AG08396 (cell line): ENCODE measurements around the gene BLVRB.
"Not testable (repeated sequence)": the region's sequence is repeated elsewhere in the genome, so short reads cannot be mapped to it uniquely, and the experiment has no call there.

Experiments
- DNase-seq: peaks from one replicate; pipeline ENCODE4 v3.0.0; 2012; ENCODE audit warnings: low spot score, mixed read lengths

BLVRB gene

GRCh38 chr19:40465557-40466218 is at the start of gene BLVRB:
BLVRB (minus strand) TSS chr19:40465745; CDS start chr19:40465688, 57 bp downstream.
- DNase-seq: peak; percentile 99

DNA sequence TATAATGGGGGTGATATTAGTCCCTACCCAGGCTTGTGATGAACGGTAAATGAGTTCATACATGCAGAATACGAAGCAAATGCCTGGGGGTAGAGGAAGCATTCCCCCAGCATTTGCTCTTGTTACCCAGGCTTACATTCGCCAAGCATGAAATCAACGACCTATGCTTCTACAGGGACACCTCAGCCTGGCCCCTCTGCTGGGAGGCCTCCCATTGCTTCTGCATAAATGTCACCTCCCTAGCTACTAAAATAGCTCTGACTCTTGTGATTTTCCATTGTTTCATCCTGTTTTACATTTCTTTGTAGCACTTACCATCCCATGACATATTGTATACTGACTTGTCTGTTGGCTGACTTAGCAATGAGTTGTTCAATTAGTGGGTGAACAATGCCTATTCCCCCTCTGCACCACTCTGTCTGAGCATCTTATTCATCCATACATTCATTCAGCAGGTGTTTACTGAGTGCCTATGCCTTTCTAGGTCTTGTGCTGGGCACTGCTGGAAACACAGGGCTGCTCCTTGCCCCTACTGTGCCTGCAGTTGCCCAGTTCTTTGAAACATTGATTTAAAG is 48.3 kb upstream of the BLVRB start:
- no peak for DNase-seq

GRCh38 chr19:40513345-40513678 is 47.8 kb upstream of the BLVRB start:
- no peak for DNase-seq

- peak; percentile 51 for DNase-seq
Observed at GRCh38 chr19:40512473-40513344, 47.2 kb upstream of the BLVRB start.

DNA sequence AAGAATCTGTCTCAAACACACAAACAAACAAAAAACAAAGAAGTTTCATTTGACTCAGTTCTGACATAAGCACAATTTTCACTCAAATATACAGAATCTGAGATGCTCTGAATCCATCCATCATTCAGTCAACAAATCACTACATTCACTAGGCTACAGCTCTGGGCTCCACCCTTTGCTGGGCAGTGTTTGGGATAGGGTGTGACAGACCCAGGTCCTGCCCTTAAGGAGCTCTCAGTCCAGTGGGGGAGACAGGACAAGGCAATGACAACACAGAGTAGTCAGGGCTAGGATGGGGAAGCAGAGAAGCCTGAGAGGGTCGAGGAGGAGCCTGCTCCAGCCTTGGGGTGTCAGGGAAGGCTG is 46.5 kb upstream of the BLVRB start:
- no peak for DNase-seq

GRCh38 chr19:40511487-40511886 is 45.9 kb upstream of the BLVRB start:
- no peak for DNase-seq

- DNase-seq: no peak
Observed at GRCh38 chr19:40510526-40511115, 45.1 kb upstream of the BLVRB start.

DNA sequence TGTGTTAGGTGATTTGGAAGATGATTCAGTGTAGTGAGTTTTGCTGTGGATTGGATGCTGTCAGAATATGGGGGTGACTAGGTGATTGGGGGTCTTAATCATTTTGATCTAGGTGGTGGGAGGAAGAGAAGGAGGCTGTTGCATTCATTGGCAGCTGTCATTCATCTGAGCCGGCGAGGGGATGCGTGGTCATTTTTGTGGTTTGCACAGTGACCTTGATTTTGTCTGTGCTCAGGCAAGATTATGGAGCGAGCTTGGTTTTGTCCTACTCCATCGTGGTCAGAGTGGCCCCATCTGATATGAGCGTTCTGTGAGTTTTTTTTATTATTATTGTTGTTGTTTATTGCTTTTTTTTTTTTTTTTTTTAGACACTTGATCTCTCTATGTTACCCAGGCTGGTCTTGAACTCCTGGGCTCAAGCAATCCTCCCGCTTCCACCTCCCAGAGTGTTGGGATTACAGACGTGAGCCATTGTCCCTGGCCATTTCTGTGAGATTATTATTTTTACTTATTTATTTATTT is 43.3 kb upstream of the BLVRB start:
- DNase-seq: no peak

GRCh38 chr19:40507892-40508291 is 42.3 kb upstream of the BLVRB start:
- no peak for DNase-seq

- no peak for DNase-seq
Observed at GRCh38 chr19:40506099-40506498, 40.6 kb upstream of the BLVRB start.

DNA sequence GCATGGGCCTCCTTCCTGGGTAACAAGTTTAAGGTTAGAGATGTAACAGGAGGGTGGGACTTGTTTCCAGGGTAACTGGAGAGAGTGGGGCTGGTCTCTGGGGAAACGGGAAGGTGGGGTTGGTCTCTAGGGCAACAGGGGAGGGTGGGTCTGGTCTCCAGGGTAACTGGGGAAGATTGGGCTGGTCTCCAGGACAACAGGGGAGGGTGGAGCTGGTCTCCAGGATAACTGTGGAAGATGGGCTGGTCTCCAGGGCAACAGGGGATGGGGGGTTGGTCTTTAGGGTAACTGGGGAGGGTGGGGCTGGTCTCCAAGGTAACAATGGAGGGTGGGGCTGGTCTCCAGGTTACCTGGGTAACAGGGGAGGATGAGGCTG is 37.8 kb upstream of the BLVRB start:
- DNase-seq: no peak

DNA sequence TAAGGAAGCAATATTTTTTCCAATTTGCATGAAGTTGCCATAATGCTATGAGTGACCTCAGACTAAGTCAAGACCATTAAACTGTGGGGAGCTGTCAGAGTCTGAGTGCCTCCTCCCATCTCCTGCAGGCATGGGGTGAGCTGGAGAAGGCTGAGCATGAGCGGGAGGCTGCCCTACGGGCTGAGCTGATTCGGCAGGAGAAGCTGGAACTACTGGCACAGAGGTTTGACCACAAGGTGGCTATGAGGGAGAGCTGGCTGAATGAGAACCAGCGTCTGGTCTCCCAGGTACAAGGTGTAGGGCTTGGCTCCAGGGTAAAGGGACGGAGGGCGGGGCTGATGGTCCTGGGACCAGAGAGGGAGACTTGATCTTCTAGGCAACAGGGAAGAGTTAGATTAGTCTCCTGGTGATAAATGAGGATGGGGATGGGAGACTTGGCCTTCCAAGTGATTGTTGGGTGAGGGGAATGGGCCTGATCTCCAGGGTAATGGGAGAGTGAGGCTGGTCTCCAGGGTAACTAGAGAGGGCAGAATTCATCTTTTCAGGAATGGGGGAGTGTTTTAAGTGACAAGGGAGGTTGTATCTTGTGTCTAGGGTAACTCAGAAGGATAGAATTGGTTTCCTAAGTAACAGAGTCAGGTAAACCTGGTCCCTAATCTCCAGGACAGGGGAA is 37.2 kb upstream of the BLVRB start:
- no peak for DNase-seq

DNA sequence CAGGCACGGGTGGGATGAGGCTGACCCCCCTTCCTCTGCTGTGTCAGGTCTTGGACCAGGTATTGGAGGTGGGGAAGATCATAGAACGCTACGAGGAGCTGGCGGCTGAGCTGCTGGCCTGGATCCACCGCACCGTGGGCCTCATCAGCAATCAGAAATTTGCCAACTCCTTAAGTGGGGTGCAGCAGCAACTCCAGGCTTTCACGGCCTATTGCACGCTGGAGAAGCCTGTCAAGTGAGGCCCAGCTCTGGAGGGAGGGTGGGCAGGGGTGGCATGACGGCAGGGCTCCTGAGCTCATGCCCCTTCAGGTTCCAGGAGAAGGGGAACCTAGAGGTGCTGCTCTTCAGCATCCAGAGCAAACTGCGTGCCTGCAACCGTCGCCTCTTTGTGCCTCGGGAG is 36.5 kb upstream of the BLVRB start:
- DNase-seq: no peak

DNA sequence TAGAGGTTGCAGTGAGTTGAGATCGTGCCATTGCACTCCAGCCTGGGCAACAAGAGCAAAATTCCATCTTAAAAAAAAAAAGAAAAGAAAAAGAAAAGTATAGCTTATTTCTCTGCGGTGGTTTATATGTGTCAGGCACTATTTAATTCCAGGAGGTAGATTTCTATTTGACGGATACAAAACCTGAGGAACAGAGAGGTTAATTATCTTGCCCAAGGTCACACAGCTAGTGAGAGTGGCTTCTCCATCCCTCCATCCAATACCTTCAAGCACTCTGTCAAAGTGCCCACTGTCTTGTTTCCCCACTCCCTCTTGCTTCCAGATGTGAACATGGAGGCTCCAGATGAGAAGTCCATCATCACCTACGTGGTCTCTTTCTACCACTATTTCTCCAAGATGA is 36.1 kb upstream of the BLVRB start:
- no peak for DNase-seq

GRCh38 chr19:40500678-40501530 is 35.4 kb upstream of the BLVRB start:
- DNase-seq: not testable (repeated sequence)

DNA sequence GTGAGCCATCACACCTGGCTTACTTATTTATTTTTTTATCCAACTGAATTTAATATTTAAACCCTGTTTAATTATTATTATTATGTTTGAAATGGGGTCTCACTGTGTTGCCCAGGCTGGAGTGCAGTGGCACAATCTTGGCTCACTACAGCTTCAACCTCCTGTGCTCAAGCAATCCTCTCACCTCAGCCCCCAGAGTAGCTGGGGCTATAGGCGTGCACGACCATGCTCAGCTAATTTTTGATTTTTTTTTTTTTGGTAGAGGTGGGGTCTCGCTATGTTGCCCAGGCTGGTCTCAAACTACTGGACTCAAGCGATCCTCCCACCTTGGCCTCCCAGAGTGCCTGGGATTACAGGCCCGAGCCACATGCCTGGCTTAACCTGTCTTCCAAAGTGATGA is 33.8 kb upstream of the BLVRB start:
- DNase-seq: no peak

GRCh38 chr19:40497214-40497613 is 31.7 kb upstream of the BLVRB start:
- no peak for DNase-seq

DNA sequence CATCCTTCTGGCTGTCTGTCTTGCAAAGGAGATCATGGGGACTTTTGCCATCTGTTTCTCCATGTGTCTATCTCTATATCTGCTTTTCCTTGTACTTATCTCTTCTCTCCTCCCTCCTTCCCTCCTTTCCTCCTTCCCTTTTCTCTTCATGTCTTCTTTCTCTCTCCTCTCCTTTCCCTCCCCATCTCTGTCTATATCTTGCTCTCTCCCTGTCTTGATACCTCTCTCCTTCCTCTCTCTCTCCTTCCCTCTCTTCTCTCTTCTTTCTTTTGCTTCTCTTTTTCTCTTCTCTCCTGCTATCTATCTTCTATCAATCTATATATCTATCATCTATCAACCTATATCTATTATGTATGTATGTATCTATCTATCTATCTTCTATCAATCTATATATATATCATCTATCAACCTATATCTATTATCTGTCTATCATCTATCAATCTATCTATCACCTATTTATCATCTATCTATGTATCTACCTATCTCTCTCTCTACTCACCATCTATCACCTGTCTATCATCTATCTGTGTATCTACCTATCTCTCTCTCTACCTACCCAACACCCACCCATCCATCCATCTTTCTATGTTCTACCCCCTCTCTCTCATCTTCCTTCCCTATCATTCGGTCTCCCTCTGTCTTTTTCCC is 28.8 kb upstream of the BLVRB start:
- no peak for DNase-seq

GRCh38 chr19:40493778-40494177 is 28.2 kb upstream of the BLVRB start:
- no peak for DNase-seq

- DNase-seq: no peak
Observed at GRCh38 chr19:40492274-40492673, 26.7 kb upstream of the BLVRB start.

GRCh38 chr19:40489882-40490230 is 24.3 kb upstream of the BLVRB start:
- no peak for DNase-seq
